ENCODE results near the gene GPR143. TPM values are rescaled to one million over a fixed set of nuclear protein-coding genes. Genes with fewer than 3 reads are reported as not detected.

Gene GPR143
- polyA plus RNA-seq, 2 of the 4 experiments (the other 2 are of a cell fraction) = not detected

DNA sequence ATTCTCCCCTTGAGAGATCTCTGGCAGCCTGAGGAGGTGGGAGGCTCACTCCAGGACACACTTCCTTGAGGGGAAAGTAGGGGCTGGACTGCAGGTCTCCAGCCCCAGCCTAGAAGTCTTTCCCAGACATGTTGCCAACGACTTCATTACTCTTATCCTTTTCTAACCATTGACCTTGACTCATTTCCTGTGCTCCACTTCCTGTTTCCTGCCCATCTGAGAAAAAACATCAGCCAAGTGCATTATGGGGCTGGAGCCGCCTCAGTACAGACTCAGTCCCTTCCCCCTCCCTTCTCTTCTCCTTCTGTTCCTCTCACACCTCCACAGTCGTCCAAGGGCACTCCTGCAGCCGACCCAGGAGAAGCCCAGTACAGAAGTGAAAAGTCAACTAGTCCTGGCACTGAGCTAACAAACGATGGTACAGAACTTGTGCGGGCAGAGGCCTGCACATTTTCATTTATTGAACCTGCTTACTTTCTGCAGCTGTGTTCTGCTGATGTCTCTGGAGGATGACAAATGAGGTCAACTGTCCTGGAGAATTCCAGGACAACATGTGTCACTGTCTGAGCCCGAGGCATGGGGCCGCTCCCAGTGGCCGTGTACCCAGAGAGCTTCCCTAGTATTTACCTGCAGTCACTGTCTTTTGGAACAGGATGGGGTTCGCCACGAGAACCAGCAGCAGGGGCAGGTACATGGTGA, 20.1 kb downstream of the GPR143 start:
- POLR2A ChIA-PET = no interaction called here
- no peak for DNase-seq (ENCODE audit: low read depth in 1 of 2, low spot score in 1 of 2)
- no peak for TF ChIP-seq PHF8 (IDR thresholded peaks at IDR 0.05; ENCODE audit: borderline replicate concordance, low read depth)
- no peak for TF ChIP-seq NR3C1 (IDR thresholded peaks at IDR 0.05)
- TF ChIP-seq, protein P1, sequence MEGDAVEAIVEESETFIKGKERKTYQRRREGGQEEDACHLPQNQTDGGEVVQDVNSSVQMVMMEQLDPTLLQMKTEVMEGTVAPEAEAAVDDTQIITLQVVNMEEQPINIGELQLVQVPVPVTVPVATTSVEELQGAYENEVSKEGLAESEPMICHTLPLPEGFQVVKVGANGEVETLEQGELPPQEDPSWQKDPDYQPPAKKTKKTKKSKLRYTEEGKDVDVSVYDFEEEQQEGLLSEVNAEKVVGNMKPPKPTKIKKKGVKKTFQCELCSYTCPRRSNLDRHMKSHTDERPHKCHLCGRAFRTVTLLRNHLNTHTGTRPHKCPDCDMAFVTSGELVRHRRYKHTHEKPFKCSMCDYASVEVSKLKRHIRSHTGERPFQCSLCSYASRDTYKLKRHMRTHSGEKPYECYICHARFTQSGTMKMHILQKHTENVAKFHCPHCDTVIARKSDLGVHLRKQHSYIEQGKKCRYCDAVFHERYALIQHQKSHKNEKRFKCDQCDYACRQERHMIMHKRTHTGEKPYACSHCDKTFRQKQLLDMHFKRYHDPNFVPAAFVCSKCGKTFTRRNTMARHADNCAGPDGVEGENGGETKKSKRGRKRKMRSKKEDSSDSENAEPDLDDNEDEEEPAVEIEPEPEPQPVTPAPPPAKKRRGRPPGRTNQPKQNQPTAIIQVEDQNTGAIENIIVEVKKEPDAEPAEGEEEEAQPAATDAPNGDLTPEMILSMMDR (IDR thresholded peaks at IDR 0.05) = no peak
- TF ChIP-seq JUN (IDR thresholded peaks at IDR 0.05) = no peak
- no peak for TF ChIP-seq EHMT2 (IDR thresholded peaks at IDR 0.05; ENCODE audit: low read depth)
- TF ChIP-seq ZNF302 (CRISPR knock-in tag; IDR thresholded peaks at IDR 0.05) = no peak
- TF ChIP-seq, protein P2, sequence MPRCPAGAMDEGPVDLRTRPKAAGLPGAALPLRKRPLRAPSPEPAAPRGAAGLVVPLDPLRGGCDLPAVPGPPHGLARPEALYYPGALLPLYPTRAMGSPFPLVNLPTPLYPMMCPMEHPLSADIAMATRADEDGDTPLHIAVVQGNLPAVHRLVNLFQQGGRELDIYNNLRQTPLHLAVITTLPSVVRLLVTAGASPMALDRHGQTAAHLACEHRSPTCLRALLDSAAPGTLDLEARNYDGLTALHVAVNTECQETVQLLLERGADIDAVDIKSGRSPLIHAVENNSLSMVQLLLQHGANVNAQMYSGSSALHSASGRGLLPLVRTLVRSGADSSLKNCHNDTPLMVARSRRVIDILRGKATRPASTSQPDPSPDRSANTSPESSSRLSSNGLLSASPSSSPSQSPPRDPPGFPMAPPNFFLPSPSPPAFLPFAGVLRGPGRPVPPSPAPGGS (IDR thresholded peaks at IDR 0.05) = no peak
- TF ChIP-seq RNF2 (IDR thresholded peaks at IDR 0.05; ENCODE audit: borderline replicate concordance, low read depth) = no peak
- no peak for TF ChIP-seq EP300 (IDR thresholded peaks at IDR 0.05)
- TF ChIP-seq SREBF2 (IDR thresholded peaks at IDR 0.05) = no peak
- no peak for TF ChIP-seq HOXA7 (CRISPR knock-in tag; IDR thresholded peaks at IDR 0.05)
- no peak for TF ChIP-seq GATA3 (IDR thresholded peaks at IDR 0.05; ENCODE audit: borderline replicate concordance)
- TF ChIP-seq, protein P3, sequence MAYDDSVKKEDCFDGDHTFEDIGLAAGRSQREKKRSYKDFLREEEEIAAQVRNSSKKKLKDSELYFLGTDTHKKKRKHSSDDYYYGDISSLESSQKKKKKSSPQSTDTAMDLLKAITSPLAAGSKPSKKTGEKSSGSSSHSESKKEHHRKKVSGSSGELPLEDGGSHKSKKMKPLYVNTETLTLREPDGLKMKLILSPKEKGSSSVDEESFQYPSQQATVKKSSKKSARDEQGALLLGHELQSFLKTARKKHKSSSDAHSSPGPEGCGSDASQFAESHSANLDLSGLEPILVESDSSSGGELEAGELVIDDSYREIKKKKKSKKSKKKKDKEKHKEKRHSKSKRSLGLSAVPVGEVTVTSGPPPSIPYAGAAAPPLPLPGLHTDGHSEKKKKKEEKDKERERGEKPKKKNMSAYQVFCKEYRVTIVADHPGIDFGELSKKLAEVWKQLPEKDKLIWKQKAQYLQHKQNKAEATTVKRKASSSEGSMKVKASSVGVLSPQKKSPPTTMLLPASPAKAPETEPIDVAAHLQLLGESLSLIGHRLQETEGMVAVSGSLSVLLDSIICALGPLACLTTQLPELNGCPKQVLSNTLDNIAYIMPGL (CRISPR knock-in tag; IDR thresholded peaks at IDR 0.05; ENCODE audit: borderline replicate concordance) = no peak
- TF ChIP-seq, protein P4, sequence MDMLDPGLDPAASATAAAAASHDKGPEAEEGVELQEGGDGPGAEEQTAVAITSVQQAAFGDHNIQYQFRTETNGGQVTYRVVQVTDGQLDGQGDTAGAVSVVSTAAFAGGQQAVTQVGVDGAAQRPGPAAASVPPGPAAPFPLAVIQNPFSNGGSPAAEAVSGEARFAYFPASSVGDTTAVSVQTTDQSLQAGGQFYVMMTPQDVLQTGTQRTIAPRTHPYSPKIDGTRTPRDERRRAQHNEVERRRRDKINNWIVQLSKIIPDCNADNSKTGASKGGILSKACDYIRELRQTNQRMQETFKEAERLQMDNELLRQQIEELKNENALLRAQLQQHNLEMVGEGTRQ (IDR thresholded peaks at IDR 0.05) = no peak
- TF ChIP-seq HOXB13 (CRISPR knock-in tag; IDR thresholded peaks at IDR 0.05; ENCODE audit: low read depth) = no peak
- TF ChIP-seq KDM5A (IDR thresholded peaks at IDR 0.05) = no peak
- no peak for FAIRE-seq
- Histone ChIP-seq H3K27ac (no peak overlapping the region), H3K4me1 (no peaks in the 10 kb centered on the region), H3K4me2 (no peak overlapping the region), H3K4me3 (no peak overlapping the region), H3K9me3 (no peaks in the 10 kb centered on the region)
- CTCF ChIA-PET = no interaction called here
- no peak for ATAC-seq
- WGBS (ENCODE audit: missing lambda C conversion rate) = 64% methylated on average over 11 of the region's 11 CpGs

DNA sequence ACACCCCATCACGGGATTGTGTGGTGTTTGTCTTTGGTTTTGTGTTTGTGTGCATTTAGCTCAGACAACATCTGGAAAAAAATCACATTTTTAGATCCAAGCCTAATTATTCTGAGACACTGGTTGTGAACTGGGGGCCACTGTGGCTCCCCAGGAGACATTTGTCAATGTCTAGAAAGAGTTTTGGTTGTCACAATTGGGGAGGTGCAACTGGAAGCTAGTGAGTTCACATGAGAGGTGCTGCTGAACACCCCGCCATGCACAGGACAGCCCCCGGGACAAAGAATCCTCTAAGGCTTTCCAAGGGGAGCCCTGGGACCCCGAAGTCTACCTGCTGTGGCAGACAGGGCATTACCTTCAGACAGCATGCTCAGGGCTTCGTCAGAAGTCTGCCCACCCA, 26.5 kb downstream of the GPR143 start:
- no peaks in the 10 kb centered on the region for H3K4me1 ChIP-seq
- no peaks in the 10 kb centered on the region for H3K9me3 ChIP-seq
- CTCF ChIA-PET = no interaction called here
- TF ChIP-seq, protein P5, sequence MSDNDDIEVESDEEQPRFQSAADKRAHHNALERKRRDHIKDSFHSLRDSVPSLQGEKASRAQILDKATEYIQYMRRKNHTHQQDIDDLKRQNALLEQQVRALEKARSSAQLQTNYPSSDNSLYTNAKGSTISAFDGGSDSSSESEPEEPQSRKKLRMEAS (IDR thresholded peaks at IDR 0.05) = no peak
- WGBS (ENCODE audit: missing lambda C conversion rate) = 4% methylated on average over 1 of the region's 5 CpGs
- DNase-seq (ENCODE audit: low read depth in 1 of 2, low spot score in 1 of 2) (no peak), FAIRE-seq (no peak), ATAC-seq (no peak)
- no peak overlapping the region for H3K27ac ChIP-seq
- POLR2A ChIA-PET = no interaction called here
- no peak overlapping the region for H3K4me3 ChIP-seq
- no peak overlapping the region for H3K4me2 ChIP-seq

DNA sequence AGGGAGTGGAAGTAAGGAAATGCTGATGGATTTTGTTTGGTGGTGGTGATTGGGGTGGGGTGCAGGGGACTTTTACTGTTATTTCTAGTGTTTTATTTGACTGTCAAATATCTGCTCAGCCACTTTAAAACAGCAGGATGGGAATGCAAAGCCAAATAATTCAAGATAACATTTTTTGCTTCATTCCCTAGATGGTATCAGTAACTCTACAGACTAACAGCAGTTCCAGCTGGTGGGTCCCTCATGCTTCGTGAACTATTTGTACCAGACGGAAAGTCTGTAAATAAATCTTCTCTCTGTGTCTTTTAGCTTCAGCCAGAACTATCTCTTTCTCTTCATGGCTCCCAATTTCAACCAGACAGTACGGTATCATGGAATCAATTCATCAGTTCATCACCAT, 27.5 kb downstream of the GPR143 start:
- H3K27ac ChIP-seq = no peak overlapping the region
- WGBS (ENCODE audit: missing lambda C conversion rate) = 14% methylated on average over 3 of the region's 3 CpGs
- CTCF ChIA-PET = interaction anchor here (0.9 kb wide), 1 partner anchor 8 kb away, joined by 3 read pairs; no protein-coding TSS in a partner anchor
- H3K4me1 ChIP-seq = no peaks in the 10 kb centered on the region
- POLR2A ChIA-PET = no interaction called here
- peaks cover 2% of the 10 kb centered on the region; the same call in 1 of the 3 replicates for H3K9me3 ChIP-seq
- FAIRE-seq (no peak), DNase-seq (ENCODE audit: low read depth in 1 of 2, low spot score in 1 of 2) (no peak), ATAC-seq (no peak)
- H3K4me2 ChIP-seq = no peak overlapping the region
- no peak overlapping the region for H3K4me3 ChIP-seq
- TF ChIP-seq CBX2 (IDR thresholded peaks at IDR 0.05; ENCODE audit: borderline replicate concordance, low read depth) (no peak), JUN (IDR thresholded peaks at IDR 0.05) (no peak), RNF2 (IDR thresholded peaks at IDR 0.05; ENCODE audit: borderline replicate concordance, low read depth) (no peak), CBX8 (IDR thresholded peaks at IDR 0.05) (no peak), CHD4 (IDR thresholded peaks at IDR 0.05; ENCODE audit: borderline replicate concordance) (no peak), BHLHE40 (IDR thresholded peaks at IDR 0.05; ENCODE audit: low read depth, low read length) (no peak), EP300 (IDR thresholded peaks at IDR 0.05) (no peak), KDM5A (IDR thresholded peaks at IDR 0.05) (no peak), ZSCAN20 (CRISPR knock-in tag; IDR thresholded peaks at IDR 0.05) (no peak)
- TF ChIP-seq, protein P6, sequence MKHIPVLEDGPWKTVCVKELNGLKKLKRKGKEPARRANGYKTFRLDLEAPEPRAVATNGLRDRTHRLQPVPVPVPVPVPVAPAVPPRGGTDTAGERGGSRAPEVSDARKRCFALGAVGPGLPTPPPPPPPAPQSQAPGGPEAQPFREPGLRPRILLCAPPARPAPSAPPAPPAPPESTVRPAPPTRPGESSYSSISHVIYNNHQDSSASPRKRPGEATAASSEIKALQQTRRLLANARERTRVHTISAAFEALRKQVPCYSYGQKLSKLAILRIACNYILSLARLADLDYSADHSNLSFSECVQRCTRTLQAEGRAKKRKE (CRISPR knock-in tag; IDR thresholded peaks at IDR 0.05; ENCODE audit: low read depth) = no peak
- TF ChIP-seq, protein P1 (IDR thresholded peaks at IDR 0.05) = no peak
